GM19468 (cell line): ENCODE data around the gene ACOX3.
"Not testable (repeated sequence)": the region's sequence is repeated elsewhere in the genome, so short reads cannot be mapped to it uniquely, and the experiment has no call there.

Experiments
- ATAC-seq: cut with Tn5 transposase; IDR thresholded peaks from one replicate; pipeline ENCODE4 v1.9.1; 2021; ENCODE audit warnings: mild to moderate bottlenecking, moderate library complexity, moderate number of reproducible peaks; ENCODE audit not compliant: unreplicated experiment; ENCODE audit errors: extremely low read depth

ACOX3 gene

DNA sequence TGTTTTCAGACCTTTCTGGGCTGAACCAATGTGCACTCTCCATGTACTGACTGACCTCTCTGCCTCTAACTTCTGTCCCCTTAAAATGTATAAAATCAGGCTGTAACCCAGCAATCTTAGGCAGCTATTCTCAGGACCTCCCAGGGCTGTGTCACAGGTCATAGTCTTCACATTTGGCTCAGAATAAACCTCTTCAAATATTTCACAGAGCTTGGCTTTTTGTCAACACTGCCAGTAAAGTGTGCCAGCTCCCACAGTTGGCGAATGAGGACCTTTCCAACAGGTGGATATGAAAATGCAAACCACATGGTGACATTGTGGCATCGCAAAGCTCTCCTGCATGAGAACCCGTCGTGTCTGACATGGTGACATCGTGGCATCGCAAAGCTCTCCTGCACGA lies 76.4 kb downstream of the ACOX3 start:
- no peak for ATAC-seq

DNA sequence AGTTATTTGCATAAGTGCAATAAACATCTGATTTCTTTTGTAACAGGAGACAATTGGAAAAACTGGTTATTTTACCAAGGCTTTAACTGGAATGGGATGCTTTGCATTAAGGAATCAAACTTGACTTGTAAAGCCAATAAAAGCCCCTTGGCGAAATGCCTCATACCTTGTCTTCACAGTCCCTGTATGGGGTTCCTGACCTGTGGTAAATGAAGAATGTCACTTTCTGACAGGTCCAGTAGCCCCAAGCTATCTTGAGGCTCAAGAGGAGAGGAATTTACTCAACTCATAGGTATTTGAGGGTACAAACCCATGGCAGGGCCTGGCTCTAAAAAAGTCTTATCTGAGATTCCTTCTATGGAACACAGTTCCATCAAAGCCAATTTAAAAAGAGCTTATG lies 78.0 kb downstream of the ACOX3 start:
- no peak for ATAC-seq

DNA sequence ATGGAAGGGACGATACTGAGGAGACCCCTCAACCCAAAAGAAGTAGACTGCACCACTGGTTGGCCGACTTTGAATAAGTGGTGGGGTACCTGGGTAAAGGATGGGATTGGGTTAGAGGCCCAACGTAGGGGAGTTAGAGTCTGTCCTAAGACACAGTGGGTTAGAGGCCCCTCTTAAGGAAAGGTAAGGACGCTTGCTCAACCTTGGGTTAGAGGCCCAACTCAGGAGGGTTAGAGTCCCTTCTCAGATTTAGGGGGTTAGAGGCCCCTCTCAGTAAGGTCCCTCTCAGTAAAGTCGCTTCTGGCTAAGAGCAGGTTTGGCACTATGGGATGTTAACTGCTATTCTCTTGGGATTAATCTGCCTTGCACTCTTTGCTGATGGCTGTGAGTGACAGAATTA lies 81.3 kb downstream of the ACOX3 start:
- no peak for ATAC-seq

DNA sequence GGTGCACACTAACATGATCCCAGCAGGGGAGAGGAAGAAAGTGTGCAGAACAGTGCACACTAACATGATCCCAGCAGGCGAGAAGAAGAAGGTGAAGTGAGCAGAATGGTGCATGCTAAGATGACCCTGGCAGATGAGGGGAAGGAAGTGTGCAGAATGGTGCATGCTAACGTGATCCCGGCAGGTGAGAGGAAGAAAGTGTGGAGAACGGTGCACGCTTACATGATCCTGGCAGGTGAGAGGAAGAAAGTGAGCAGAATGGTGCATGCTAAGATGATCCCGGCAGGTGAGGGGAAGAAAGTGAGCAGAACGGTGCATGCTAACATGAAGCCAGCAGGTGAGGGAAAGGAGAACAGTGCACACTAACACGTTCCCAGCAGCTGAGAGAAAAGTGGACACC lies 83.7 kb downstream of the ACOX3 start:
- ATAC-seq = no peak

DNA sequence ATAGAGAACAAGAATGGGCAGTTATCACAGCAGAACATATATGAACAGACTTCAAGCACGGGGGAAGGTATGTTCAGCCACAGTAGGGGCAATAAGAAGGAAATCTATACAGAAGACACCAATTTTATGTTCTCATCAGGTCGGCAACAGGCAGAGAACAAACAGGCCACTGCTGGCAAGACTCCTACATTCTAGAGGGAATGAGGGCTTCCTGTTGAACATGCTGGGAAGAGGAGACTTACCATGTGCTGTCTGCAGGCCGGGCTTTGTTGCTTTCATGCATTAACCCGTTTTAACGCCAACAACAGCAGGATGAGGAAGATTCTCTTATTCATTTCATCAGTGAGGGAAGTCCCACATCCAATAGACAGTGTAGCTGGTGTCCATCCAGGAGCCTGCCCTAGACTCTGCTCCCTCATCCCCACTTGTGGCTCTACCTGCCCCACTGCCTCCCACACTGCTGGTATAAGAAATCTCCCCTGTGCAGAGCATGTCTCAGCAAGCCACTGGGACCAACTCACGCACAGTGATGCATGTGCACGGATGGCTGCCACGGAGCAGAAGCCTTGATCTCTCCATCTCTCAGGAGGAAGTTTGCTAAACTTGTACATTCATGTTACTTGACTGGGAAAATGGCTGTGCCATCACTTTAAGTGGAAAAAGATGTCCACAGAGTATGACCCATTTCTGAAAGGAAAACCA lies 84.5 kb downstream of the ACOX3 start:
- no peak for ATAC-seq

DNA sequence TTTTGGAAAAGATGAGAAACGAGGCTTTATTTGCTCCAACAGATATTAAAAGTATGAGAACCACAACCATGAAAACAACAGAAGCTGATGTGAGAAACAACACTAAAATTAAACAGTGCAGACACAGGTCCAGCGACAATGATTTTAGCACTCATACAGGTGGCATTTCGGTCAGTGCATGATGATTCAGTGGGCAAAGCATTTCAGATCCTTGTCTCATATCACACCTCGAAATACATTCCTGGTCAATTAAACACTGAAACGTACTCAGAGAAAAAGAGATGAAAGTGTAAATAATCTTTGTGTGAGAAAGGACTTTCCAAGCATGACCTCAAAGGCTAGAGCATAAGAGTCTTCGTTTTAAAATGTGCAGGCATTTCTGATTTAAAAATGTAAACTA lies 85.2 kb downstream of the ACOX3 start:
- ATAC-seq = no peak

DNA sequence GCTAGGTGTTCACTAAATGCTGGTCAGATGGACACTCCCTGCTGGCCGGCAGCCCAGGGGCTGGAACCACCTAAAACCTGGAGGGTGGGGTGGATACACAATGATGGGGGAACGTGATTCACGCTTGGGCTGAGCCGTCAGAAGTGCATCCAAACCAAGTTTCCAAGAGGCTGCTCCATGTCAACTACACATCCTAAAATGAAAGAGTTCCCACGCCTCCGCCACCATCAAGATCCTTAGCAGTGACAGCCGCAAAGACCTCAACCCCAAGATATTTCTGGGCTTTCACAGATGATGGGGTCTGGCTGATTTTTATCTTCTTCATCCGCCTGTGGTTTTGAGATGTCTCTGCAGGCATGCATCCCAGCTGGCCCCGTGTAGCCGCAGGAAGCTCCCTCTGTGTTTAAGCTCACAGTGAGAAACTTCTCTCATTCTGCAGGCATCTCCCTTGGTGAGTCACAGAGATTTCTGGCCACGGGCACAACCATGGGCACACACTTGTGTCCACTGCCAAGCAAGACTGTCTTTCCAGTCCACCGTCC lies 86.5 kb downstream of the ACOX3 start:
- no peak for ATAC-seq

DNA sequence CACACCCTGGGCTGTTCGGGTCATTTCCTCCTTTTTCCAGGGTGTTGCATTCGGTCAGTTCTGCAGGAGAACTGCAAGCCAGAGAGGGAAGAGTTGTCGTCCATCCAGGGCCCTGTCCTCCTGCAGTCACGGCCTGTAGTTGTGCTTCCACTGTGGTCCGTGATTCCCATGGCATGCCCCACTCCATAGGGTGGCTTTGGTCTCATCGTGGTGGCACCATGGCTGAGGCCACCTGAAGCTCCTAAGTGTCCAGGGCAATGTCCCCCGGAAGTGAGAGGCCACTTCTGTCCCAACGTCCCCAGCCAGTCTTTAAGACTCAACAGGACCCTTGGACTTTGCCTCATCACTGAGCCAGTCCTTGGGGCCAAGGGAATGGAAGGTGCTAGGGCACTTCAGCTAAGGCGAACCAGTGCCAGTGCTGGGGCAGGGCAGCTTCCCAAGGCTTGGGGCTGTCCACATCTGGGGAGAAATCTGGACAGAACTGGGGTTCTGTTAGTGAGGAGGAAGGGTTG lies 87.3 kb downstream of the ACOX3 start:
- ATAC-seq = no peak

DNA sequence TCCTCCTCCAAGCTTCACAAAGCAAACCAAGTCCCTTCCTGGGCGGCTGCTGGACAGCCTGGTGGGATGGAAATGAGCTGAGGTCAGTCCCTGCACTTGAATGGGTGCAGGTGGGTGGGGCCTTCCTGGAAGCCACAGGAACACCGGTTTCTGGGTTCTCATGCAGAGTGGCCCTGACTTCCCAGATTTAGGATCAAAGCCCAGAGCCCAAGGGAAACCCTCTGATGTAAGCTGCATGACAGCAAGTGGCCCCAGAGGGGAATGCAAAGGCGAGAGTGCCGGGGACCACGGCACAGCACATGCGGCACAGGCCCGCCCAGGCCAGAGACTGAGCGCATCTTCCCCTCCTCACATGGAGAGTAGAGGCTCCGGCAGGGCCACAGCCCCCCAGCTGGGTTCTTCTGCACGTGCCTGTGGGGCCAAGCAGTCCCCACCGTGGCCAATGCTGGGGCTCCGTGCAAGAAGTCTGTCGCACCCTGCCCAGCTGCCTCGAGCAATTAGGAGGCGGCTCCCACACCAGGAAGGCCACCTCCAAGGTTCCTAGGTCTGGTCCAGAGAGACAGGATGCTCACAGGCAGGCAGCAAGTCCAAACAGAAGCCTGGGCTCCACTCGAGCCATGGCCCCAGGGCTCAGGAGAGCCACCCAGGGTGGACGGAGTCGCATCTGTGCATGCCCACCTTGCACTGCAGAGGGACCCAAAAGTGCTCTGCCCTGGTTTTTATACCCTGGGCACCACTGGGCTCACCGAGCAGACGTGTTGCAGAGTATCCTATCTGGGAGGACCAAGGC lies 88.0 kb downstream of the ACOX3 start:
- no peak for ATAC-seq

DNA sequence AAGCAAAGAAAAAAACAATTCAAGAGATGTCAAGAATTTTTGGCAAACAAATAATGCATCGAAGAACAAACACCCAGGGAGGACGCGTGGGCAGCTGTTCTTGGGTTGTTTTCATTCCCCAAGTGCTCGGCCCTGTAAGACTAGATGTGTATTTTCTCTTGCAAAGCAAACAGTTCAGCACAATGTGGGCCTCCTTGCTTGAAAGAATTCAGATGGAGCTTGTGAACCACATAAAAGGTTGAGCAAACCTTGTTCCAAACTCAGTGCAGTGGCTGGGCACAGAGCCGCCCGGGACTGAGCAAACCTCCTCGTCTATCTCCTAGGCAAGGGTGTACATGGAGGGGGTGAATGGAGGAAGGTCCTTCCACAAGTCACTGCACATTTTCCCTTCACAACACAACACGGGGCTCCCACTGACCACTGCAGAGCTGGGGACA lies 88.6 kb downstream of the ACOX3 start:
- no peak for ATAC-seq

DNA sequence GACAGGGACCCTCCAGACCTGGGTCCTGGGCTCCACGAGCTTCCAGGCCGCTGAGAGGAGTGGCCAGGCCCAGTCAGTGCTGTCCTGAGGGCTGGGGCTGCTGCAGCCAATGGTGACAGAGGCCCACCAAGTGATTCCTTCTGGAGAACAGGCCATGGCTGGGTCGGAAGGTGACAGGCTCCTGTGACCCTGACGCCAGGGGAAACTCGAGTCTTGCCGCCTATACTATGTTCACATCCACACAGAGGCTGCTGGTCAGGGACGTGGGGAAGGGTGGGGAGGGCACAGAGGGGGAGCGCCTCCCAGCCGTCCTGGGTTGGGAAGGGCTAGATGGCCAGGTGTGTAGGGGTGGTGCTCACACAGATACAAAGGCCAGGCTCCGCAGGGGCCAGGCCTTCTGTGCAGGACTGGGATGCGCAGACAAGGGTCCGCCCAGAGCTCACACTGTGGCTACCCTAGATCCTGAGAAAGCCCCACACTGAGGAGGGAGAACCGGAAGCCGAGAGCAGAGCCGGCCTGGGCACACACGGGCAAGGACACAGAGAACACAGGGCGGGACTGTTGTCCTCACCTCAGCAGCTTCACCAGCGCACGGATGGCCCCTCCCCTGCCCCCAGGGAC lies 89.6 kb downstream of the ACOX3 start:
- ATAC-seq = no peak

DNA sequence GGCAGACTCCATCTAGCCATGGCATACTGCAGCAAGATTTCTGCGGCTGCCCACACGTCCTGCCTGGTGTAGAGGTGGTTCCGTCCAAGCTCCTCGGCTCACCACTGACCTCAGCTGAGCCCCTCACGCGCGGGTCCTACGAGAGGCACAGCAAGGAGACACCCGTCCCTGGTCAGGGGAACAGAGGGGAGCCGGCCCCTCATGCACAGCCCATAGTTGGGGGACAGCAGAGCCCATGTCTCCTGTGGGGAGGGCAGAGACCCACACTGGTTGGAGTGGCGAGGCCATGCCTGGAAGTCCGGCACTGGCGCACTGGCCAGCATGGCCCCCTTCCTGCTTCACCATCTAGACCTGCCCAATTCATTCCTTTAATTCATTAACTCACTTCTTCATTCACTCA lies 90.2 kb downstream of the ACOX3 start:
- no peak for ATAC-seq

DNA sequence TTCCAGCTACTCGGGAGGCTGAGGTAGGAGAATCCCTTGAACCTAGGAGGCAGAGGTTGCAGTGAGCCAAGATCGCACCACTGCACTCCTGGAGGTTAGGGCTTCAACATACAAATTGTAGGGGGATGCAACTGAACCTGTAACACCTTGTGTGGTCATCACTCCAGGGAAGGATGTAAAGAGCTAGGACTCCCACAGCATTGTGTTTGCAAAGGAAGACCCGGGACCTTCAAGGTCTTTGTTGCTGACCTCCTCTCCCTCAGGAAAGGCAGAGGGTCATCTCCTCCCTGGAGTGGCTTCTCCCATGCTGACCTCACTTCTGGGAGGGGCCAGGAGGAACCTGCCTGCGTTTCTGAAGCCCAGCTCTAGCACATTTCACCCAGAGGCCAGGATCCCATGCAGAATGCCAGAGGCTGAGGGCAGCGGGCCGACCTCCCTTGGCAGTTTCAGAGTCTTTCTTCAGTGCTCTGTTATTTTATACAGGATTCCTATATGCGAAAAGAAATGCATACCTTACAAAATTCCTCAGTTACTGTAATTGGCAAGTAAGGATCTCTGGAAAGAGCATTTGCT lies 90.8 kb downstream of the ACOX3 start:
- no peak for ATAC-seq

DNA sequence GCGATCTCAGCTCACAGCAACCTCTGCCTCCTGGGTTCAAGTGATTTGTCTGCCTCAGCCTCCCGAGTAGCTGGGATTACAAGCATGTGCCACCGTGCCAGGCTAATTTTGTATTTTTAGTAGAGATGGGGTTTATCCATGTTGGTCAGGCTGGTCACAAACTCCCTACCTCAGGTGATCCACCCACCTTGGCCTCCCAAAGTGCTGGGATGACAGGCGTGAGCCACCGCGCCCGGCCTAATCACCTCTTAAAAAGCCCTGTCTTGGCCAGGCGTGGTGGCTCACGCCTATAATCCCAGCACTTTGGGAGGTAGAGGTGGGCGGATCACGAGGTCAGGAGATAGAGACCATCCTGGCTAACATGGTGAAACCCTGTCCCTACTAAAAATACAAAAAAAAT lies 91.3 kb downstream of the ACOX3 start:
- ATAC-seq = not testable (repeated sequence)

DNA sequence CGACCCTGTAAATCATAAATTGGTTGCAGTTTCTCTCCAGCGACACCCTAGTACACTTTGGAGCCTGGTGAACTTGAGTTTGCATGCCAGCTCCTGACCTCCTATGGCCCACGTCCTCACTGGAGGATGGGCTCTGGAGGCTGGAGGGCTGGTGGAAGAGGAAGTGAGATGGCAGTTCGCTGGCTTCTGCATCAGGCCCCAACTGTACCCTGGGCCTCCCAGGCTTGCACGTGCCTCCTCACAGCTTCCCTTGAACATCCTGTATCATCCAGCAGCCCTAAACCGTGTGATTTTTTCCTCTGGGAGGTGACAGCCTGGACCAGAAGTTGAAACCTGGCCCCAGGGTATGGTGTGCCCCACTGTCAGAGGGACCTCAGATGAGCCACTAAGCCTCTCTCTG lies 92.5 kb downstream of the ACOX3 start:
- no peak for ATAC-seq

DNA sequence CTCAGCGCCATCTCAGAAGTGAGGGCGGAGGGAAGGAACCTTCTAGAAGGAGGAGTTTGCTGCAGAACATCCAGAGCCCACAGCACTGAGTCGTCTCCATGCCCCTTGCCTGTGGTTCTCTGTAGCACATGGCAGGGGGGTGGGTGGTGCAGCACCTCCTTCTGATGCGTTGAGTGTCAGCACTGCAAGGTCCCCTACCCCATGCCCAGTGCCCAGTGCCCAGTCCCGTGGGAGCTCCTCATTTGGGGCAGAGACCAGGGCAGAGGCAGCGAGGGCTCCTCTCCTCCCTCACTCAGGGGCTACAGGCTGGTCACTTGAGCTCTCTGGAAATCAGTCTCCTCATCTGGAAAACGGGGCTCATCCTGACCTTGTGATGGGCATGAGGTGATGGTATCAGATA lies 92.9 kb downstream of the ACOX3 start:
- ATAC-seq = no peak

DNA sequence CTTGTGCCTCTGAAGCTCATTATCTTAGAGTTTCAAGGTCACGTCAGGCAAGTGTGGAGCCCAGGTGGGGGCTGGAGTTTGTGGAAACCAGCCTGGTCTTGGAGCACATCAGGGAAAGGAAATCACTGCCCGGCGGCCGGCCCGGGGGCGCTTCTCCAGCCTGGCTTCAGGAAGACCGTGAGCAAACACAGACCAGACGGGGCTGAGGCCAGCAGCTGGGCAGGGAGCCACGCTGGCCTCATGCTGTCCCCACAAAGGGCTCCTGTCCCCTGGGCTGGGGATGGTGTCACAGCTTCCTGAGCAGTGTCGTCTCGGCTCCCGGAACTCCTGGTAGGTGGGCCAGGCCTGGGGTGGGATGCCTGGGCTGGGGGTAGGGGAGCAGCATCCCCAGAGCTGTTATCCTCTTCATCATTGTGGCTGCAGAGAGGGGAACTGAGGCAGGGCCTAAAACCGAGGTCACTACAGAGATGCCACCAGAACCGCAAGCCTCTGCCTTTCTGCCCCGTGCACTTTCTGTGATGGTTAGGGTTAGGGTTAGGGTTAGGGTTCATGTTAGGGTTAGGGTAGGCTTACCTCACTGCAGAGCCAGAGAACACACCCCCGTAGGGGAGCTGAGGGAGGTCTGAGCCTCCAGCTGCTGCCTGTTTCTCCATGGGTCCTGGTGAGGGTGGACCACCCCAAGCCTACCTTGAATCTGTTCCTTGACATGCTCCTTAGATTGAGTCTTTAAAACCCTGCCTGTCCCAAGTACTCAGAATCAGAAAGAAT lies 93.5 kb downstream of the ACOX3 start:
- ATAC-seq = no peak

DNA sequence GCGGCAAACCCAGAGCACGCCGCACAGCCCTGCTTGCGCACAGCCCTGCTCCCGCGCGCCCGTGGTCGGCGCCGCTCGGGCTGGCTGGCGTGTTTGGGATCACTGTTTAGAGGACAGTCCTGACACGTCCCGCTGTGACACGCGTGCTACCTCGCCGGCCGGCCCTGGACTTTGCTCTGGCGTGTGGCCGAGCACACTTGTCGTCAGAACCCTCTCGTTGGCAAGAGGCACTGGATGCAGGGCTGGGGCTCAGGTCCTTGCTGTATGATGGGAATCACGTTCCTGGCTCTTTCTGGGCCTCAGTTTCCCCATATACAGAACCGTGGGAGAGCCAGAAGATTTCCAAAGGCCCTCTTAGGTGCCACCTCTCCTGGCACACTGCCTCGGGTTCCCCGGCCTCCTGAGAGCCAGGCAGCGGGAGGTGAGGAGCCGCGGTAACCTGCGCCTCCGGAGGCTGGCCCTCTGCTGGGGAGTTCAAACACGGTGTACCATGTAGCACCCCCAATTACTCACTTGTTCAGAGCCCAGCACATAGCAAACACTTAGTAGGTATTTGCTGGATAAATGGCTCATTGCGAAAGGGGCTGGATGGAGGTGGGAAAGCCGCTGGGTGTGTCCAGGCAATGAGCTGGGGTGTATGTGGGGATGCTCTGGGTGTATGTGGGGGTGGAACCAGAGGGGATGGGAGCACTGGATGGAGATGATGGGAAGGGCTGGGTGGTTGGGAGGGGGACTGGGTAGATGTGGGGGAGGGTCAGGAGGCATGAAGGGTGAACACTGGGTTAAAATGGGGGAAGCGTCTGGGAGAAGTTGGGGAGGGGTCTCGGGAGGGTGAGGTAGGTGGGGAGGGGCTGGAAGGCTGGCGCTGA lies 94.3 kb downstream of the ACOX3 start:
- ATAC-seq = no peak
